ENCODE data around the gene NFYC. TPM values are rescaled to one million over a fixed set of nuclear protein-coding genes. Genes with fewer than 3 reads are reported as not detected.

NFYC gene
- total RNA-seq, 1 experiment from 2014 or later, result 63.3 TPM

GRCh38 chr1:40796939-40797667 is 105.6 kb downstream of the NFYC start:
- no peaks in the 10 kb centered on the region for H4K20me1 ChIP-seq (ENCODE audit: insufficient read depth)
- H3K9me3 ChIP-seq (ENCODE audit: control insufficient read depth in 1 of 2, insufficient read depth in 1 of 2, low read depth in 1 of 2, low read length in 2 of 2), result no peaks in the 10 kb centered on the region
- CTCF ChIA-PET, result no interaction called here
- no peaks in the 10 kb centered on the region for H3K27me3 ChIP-seq (ENCODE audit: insufficient read depth, low read length)
- no peaks in the 10 kb centered on the region for H3K36me3 ChIP-seq (ENCODE audit: control insufficient read depth in 1 of 2, insufficient read depth in 2 of 2, low read length in 2 of 2)
- RAD21 ChIA-PET (ENCODE audit: low non-redundant PET in 1 of 2, low total read pairs in 2 of 2, uncharacterized antibody in 2 of 2, unreplicated experiment in 2 of 2), result no interaction called here
- H3K27ac ChIP-seq (ENCODE audit: low read depth, low read length), result no peak overlapping the region
- no peak overlapping the region for H2AFZ ChIP-seq (ENCODE audit: low read depth, low read length, poor library complexity, severe bottlenecking)
- TF ChIP-seq SIN3A (IDR thresholded peaks at IDR 0.05; ENCODE audit: low read depth) (no peak), POLR2AphosphoS5 (IDR thresholded peaks at IDR 0.05; ENCODE audit: low read depth, low read length) (no peak), YY1 (IDR thresholded peaks at IDR 0.05; ENCODE audit: extremely low read depth, insufficient replicate concordance, low read depth, low read length) (no peak), EGR1 (IDR thresholded peaks at IDR 0.05; ENCODE audit: low read depth) (no peak), SP1 (IDR thresholded peaks at IDR 0.05; ENCODE audit: low read depth) (no peak), JUND (IDR thresholded peaks at IDR 0.05) (no peak), CBX3 (IDR thresholded peaks at IDR 0.05; ENCODE audit: low read depth) (no peak), EZH2phosphoT487 (IDR thresholded peaks at IDR 0.05; ENCODE audit: borderline replicate concordance) (no peak), FOSL1 (IDR thresholded peaks at IDR 0.05; ENCODE audit: low read depth) (no peak), SRF (IDR thresholded peaks at IDR 0.05; ENCODE audit: low read depth) (no peak), ZNF274 (IDR thresholded peaks at IDR 0.05; ENCODE audit: low read depth, low read length) (no peak), EZH2 (IDR thresholded peaks at IDR 0.05) (no peak), MAX (IDR thresholded peaks at IDR 0.05) (no peak), CEBPB (IDR thresholded peaks at IDR 0.05; ENCODE audit: low read depth) (no peak), ZFX (IDR thresholded peaks at IDR 0.05) (no peak), ELF1 (IDR thresholded peaks at IDR 0.05; ENCODE audit: borderline replicate concordance, low read depth) (no peak)
- TF ChIP-seq, protein P1, sequence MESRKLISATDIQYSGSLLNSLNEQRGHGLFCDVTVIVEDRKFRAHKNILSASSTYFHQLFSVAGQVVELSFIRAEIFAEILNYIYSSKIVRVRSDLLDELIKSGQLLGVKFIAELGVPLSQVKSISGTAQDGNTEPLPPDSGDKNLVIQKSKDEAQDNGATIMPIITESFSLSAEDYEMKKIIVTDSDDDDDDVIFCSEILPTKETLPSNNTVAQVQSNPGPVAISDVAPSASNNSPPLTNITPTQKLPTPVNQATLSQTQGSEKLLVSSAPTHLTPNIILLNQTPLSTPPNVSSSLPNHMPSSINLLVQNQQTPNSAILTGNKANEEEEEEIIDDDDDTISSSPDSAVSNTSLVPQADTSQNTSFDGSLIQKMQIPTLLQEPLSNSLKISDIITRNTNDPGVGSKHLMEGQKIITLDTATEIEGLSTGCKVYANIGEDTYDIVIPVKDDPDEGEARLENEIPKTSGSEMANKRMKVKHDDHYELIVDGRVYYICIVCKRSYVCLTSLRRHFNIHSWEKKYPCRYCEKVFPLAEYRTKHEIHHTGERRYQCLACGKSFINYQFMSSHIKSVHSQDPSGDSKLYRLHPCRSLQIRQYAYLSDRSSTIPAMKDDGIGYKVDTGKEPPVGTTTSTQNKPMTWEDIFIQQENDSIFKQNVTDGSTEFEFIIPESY (IDR thresholded peaks at IDR 0.05; ENCODE audit: extremely low read depth, insufficient replicate concordance, low read length), result no peak
- TF ChIP-seq, protein P2, sequence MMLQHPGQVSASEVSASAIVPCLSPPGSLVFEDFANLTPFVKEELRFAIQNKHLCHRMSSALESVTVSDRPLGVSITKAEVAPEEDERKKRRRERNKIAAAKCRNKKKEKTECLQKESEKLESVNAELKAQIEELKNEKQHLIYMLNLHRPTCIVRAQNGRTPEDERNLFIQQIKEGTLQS (IDR thresholded peaks at IDR 0.05), result no peak
- peaks cover 7 to 17% of the 10 kb centered on the region in 2 experiments; a peak in 3 of 4 replicates for H3K4me1 ChIP-seq (ENCODE audit: control insufficient read depth in 1 of 2, insufficient read depth in 2 of 2, low read length in 2 of 2)
- H3K79me2 ChIP-seq (ENCODE audit: insufficient read depth, low read length), result no peaks in the 10 kb centered on the region
- H3K9me2 ChIP-seq (ENCODE audit: insufficient read depth), result no peaks in the 10 kb centered on the region
- intact Hi-C loops (cut with micrococcal nuclease), result no loop called here
- ATAC-seq (no peak), DNase-seq (ENCODE audit: low read depth, low spot score) (no peak)
- POLR2A ChIA-PET, result no interaction called here
- H3K4me3 ChIP-seq (replicated peaks in 1 of 2; ENCODE audit: low read depth in 1 of 2, low read length in 2 of 2), result no peak overlapping the region
- no peak overlapping the region for H3K4me2 ChIP-seq (ENCODE audit: low read length)
- no peak overlapping the region for H3K9ac ChIP-seq (ENCODE audit: low read length)
- no TSS peak for BruUV-seq (replicated peaks)
